ENCODE data around the gene CPNE7.
A peak's percentile ranks its signal among the peaks of the same experiment; 100 is the strongest.

The CPNE7 gene

GRCh38 chr16:89550421-89551007 is 25.0 kb upstream of the CPNE7 start:
- DNase-seq, result no peak

GRCh38 chr16:89552329-89552728 is 23.2 kb upstream of the CPNE7 start:
- DNase-seq, result no peak

GRCh38 chr16:89552913-89553312 is 22.6 kb upstream of the CPNE7 start:
- DNase-seq, result no peak

- DNase-seq, result no peak
Observed at GRCh38 chr16:89553733-89554132, 21.8 kb upstream of the CPNE7 start.

GRCh38 chr16:89554343-89554742 is 21.2 kb upstream of the CPNE7 start:
- DNase-seq, result no peak

GRCh38 chr16:89555265-89555664 is 20.3 kb upstream of the CPNE7 start:
- no peak for DNase-seq

- DNase-seq, result no peak
Observed at GRCh38 chr16:89555780-89556179, 19.8 kb upstream of the CPNE7 start.

GRCh38 chr16:89556750-89557689 is 18.5 kb upstream of the CPNE7 start:
- peak; percentile 34 to 38 for DNase-seq

GRCh38 chr16:89557690-89558490 is 17.7 kb upstream of the CPNE7 start:
- no peak for DNase-seq

GRCh38 chr16:89560378-89561141 is 15.0 kb upstream of the CPNE7 start, which contains the start of gene RPL13:
Gene RPL13, plus strand, starts transcription at chr16:89560682. Its CDS starts 278 bp downstream, at chr16:89560960.
- DNase-seq, result peak; percentile 84 to 91

GRCh38 chr16:89561142-89561883 is 14.2 kb upstream of the CPNE7 start:
- no peak for DNase-seq

GRCh38 chr16:89561884-89562599 is 13.5 kb upstream of the CPNE7 start:
- DNase-seq, result no peak

- DNase-seq, result no peak
Observed at GRCh38 chr16:89562939-89563338, 12.6 kb upstream of the CPNE7 start.

GRCh38 chr16:89563639-89564392 is 11.7 kb upstream of the CPNE7 start:
- no peak for DNase-seq

GRCh38 chr16:89564476-89565255 is 10.9 kb upstream of the CPNE7 start:
- DNase-seq, result no peak

- DNase-seq, result no peak
Observed at GRCh38 chr16:89565256-89565505, 10.4 kb upstream of the CPNE7 start.

- DNase-seq, result peak; percentile 9 to 10
Observed at GRCh38 chr16:89565506-89566372, 9.8 kb upstream of the CPNE7 start.

- no peak for DNase-seq
Observed at GRCh38 chr16:89567656-89568594, 7.6 kb upstream of the CPNE7 start.
